ENCODE results near the gene CYP2C18.
"Not testable (repeated sequence)": the region's sequence is repeated elsewhere in the genome, so short reads cannot be mapped to it uniquely, and the experiment has no call there.

Gene CYP2C18

DNA sequence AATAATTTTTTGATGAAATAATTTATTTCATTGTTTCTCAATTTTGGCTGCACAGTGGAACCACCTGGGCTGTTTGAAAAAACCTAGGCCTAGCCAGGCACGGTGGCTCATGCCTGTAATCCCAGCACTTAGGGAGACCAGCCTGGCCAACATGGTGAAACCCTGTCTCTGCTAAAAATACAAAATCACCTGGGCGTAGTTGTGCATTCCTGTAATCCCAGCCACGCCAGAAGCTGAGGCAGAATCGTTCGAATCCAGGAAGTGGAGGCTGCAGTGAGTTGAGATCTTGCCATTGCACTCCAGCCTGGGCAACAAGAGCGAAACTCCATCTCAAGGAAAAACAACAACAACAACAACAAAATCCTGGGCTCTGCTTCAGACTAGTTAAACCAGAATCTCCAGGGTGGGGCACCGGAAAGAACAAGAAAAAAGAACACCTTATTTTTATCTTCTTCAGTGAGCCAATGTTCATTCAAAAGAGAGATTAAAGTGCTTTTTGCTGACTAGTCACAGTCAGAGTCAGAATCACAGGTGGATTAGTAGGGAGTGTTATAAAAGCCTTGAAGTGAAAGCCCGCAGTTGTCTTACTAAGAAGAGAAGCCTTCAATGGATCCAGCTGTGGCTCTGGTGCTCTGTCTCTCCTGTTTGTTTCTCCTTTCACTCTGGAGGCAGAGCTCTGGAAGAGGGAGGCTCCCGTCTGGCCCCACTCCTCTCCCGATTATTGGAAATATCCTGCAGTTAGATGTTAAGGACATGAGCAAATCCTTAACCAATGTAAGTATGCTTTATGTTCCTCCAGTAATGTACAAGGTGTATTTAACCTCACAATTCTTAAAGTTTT, at the start of gene CYP2C18:
TSS of gene CYP2C18 (plus strand) at position 516 of the 841 bp plus-strand sequence. CDS start at position 607, 91 bp downstream.
- no peak for DNase-seq

DNA sequence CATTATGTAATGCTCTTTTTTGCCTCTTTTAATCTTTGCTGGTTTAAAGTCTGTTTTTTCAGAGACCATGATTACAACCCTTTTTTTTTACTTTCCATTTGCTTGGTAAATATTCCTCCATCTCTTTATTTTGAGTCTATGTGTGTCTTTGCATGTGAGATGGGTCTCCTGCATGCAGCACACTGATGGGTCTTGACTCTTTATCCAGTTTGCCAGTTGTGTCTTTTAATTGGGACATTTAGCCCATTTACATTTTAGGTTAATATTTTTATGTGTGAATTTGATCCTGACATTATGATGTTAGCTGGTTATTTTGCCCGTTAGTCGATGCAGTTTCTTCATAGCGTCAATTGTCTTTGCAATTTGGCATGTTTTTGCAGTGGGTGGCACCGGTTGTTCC, 45.4 kb upstream of the CYP2C18 start:
- DNase-seq, result not testable (repeated sequence)

DNA sequence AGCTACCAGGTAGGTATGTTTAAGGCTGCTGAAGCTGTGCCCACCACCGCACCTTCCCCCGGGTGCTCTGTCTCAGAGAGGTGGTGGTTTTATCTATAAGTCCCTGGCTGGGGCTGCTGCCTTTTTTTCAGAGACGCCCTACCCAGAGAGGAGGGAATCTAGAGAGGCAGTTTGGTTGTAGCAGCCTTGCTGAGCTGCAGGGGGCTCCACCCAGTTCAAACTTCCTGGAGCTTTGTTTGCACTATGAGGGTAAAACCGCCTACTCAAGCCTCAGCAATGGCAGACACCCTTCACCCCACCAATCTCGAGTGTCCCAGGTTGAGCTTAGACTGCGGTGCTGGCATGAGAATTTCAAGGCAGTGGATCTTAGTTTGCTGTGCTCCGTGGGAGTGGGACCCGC, 43.6 kb upstream of the CYP2C18 start:
- DNase-seq, result no peak

DNA sequence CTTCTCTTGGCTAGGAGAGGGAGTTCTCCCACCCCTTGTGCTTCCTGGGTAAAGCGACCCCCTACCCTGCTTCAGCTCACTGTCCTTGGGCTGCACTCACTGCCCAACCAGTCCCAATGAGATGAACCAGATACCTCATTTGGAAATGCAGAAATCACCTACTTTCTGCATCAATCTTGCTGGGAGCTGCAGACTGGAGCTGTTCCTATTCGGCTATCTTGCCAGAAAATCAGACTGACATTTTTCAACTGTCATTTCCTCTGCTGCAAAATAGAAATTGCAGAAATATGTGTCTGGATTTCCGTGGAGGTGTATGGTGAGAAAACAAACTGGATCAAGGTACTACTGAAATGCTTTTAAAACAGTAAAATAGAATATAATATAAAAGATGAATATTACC, 43.0 kb upstream of the CYP2C18 start:
- DNase-seq, result no peak

DNA sequence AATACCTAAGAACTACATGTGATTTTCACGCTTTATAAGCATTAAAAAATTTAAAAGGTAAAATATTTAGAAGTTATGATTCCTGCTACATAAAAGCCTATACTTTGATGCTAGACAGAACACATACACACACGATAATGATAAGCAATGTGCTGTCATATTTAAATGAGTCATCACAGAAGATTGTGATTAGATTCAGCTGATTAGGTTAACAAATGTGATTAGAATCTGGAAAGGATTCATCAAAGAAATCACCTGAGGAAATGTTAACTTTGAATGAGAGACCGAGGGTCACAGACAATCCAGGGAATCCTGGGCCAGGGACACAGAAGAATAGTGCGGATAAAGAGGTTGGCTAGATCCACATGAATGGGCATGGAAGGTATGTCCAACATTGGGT, 42.0 kb upstream of the CYP2C18 start:
- no peak for DNase-seq

DNA sequence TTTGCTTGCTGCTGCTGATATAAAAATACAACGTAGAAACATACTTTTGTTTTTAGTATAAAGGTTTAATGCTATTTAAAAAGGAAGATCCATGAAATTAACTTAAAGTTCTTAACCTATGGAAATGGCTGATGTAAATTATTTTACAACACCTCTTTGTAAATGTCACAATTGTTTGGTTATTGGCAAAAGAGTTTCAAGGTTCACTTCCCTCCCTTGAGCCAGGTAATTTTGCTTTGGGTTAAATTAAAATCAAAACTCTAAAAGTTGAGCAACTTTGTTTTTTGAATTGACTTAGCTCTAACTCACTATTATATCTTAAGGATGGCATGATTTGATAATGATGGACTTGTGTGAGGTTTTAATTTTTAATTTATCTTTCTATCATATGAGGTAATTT, 39.2 kb upstream of the CYP2C18 start:
- DNase-seq, result no peak

DNA sequence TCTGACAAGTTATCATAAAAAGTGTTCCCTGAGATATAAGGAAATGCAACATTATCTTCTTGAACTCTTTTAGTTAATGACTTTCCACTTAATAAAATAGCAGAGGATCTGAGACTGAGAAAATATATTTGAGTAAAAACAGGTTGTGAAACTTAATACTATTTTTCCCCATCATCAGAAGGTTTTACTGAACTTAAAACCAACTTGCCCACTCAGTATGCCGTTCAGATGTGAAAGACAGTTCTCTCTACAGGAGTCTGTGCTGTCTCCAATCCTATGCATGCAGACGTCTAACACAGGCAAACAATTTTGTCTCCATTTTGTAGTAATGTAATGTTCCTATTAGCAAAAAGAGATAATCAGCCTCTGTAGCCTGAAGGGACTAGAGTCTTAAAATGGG, 38.2 kb upstream of the CYP2C18 start:
- no peak for DNase-seq

DNA sequence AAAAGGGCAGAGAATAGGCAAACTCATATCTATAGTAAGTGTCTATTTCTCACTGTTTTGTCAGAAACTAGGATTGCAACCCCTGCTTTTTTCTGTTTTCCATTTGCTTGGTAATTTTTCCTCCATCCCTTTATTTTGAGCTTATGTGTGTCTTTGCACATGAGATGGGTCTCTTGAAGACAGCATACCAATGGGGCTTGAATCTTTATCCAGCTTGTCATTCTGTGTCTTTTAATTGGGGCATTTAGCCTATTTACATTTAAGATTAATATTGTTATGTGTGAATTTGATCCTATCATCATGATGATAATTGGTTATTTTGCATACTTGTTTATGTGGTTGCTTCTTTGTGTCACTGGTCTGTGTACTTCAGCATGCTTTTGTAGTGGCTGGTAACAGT, 28.3 kb upstream of the CYP2C18 start:
- not testable (repeated sequence) for DNase-seq

DNA sequence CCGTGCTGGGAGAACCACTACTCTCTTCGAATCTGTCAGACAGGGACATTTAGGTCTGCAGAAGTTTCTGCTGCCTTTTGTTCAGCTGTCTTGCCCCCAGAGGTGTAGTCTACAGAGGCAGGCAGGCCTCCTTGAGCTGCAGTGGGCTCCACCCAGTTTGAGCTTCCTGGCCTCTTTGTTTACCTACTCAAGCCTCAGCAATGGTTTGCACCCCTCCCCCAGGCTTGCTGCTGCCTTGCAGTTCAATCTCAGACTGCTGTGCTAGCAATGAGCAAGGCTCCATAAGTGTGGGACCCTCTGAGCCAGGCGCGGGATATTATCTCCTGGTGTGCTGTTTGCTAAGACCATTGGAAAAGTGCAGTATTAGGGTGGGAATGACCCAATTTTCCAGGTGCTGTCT, 20.5 kb upstream of the CYP2C18 start:
- not testable (repeated sequence) for DNase-seq

DNA sequence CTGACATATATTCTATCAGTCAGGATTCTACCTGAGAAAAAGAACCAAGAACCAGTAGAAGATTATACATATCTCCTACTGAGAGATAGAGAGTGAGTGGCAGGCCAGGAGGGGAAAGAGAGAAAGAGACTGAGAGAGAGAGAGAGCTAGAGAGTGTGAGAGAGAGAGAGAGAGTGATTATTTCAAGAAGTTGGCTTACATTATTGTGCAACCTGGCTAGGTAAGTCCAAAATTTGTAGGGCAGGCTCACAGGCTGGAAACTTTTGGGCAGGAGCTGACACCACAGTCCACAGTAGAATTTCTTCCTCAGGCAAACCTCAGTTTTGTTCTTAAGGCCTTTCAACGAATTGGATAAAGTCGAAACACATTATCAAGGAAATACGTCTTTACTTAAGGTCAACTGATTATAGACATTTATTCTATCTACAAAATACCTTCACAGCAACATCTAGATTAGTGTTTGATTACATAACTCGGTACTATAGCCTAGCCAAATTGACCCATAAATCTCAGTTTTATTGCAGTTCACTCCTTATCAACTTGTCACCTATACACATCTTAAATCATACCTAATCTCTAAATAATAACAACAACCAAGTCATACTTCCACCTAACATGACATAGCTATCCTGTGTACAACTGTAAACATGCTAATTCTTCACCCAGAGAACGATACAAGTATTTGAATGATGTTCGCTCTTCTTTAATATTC, 17.0 kb upstream of the CYP2C18 start:
- DNase-seq, result no peak

DNA sequence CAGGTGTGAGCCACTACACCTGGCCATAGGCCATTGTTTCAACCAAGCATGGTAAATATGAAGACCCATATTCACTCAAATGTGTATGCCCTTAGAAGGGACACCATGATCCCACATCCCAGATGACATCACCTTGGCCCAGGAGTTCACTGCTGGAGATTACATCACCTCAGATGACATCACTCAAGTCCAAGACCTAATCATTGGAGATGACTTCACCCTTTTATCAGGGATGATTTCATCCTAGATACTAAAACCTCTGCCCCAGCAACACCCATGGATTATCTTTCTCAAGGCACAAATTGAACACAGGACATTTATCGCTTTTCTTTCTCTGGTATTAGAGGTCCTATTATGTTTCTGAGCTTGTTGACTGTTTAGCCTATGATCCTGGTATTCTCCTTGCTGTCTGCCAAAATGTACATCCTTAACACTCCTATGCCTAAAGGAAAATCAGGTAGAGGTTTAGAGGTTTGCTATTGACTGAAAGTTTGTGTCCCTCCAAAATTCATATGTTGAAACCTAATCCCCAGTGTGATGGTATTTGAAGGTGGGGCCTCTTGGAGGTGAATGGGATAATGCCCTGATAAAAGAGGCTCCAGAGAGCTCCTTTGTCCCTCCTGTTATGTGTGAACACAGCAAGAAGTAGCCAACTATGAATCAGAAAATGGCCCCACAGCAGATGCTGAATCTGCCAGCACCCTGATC, 9.8 kb upstream of the CYP2C18 start:
- no peak for DNase-seq

DNA sequence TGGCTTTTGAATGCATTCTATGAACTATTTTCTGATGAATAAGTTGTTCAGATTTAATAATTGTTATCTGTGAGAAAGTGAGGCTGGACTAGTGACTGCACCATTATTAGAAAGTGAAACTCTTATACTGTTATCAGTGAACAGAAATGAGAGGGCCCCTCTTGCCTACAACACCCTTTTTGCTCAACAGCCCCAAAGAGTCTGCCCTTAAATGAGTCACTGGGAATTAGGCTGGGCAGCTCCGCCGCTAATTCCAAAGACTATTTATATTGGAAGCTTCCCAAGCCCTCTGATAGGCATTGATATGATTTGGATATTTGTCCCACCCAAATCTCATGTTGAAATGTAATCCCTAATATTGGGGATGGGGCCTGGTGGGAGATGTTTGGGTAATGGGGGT, 7.0 kb upstream of the CYP2C18 start:
- DNase-seq, result no peak

DNA sequence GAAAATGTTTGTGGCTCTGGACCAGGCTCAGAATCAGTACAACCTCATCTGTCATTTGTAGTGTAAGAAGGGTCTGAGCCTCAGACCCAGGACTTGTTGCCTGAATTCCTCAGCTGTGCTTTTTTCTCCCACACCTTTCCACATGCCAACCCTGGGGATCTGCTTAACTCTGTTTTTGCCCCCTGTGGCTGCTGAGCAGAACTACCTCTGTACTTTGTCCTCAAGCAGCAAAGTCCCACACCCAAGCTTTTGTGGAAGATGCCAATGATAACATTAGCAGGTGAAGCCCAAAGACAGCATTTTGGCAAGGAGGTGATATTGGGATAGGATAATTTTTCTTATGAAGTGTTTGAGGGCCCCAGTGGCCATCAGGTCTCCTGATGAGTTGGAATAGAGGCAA, 5.8 kb upstream of the CYP2C18 start:
- no peak for DNase-seq

DNA sequence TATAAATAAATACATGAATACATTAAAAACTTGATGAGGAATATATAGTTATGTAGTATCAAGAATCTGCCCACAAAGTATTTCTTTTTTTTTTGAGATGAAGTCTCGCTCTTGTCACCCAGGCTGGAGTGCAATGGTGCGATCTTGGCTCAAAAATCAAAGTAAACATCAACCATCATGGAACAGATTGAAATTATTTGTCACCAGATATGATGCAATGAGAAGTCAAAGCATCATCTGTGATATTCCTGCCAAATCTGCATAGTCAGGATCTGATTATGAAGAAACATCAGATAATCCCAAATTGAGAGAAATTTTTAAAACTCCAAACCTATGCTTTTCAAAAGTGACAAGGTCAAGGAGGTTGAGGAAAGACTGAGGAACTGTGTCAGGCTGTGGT, 5.1 kb upstream of the CYP2C18 start:
- DNase-seq, result no peak

DNA sequence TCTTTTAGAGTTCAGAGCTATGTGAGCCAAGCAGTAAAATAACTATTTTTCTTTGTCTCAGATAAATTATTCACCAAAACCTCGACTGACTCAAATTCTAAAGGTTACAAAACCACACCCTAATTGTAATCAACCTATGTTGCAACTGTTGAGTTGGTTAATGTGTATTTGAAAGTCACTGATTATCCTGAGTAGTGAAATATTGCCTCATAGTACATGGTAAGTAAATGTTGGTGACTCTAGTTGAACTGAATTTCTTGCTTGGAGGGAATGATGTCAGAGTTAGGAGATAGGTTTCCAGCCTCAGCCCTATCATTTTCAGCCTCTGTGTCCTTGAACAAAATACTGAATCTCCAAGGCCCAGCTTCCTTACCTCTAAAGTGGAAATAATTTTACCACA, 3.0 kb upstream of the CYP2C18 start:
- no peak for DNase-seq

DNA sequence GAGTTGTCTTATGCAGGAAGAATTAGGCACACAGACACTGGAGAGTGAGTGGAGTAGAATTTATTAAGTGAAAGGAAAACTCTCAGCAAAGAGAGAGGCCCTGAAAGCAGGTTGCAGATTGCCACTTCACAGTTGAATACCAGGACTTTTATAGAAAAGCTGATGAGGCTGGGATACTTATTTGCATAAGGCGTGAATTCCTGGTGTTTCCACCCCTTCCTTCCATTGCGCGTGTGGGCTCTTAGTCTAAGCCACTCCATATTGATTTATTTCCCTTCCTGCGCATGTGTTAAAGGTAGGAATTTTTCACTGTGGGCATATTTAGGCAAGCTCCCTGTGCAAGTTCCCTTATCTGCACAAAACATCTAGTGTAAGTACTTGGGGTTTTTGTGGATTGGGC, 893 bp upstream of the CYP2C18 start:
- DNase-seq, result not testable (repeated sequence)

DNA sequence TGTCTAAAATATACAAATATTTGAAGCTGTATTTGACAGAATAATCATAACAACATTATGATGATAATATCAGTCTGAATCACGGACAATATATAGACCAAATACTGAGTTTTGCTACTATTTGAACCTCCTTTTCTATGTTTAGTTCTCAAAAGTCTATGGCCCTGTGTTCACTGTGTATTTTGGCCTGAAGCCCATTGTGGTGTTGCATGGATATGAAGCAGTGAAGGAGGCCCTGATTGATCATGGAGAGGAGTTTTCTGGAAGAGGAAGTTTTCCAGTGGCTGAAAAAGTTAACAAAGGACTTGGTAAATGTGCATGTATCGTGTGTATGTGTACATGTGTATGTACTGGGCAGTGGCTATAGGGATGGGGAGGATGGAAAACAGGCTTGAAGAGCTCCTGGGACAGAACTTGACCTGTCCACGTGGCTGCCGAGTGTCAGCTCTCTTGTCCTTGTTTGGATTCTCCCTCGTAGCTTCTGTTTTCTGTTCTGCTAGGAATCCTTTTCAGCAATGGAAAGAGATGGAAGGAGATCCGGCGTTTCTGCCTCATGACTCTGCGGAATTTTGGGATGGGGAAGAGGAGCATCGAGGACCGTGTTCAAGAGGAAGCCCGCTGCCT, 4.2 kb downstream of the CYP2C18 start:
- DNase-seq, result no peak

DNA sequence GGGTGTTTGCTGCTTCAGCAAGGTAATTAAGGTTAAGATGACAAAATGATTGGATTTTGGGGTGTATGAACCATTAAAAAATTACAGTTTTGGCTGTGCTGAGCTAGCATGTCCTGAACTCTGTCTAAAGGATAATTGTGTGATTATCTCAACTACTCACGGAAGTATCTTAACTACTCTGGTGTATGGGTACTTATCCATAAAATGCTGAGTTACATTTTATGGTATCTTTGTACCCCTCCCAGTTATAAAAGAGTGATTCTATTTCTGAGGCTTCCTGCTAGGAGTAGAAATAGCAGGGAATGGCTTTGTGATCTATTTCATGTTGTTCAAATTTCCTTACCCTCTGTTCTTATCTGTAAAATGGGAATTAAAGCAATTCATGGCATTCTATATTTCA, 22.6 kb downstream of the CYP2C18 start:
- DNase-seq, result no peak

DNA sequence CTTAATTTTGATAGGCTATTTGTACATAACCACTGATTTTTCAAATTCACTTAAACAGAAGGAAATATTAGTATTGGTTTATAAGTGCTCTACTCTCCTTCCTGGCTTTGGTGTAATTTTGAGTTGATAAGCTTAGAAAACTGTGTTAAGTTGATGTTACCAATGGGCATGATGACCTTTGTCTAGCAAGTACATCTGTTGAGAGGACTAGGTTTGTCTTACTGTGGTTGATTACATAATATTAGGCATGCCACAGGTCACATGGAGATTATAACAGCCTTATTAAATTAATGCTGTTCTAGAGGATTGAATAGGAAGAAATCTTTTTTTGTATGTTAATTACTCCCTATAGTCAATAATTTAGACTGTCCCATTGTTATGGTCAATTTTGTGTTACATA, 27.0 kb downstream of the CYP2C18 start:
- no peak for DNase-seq

DNA sequence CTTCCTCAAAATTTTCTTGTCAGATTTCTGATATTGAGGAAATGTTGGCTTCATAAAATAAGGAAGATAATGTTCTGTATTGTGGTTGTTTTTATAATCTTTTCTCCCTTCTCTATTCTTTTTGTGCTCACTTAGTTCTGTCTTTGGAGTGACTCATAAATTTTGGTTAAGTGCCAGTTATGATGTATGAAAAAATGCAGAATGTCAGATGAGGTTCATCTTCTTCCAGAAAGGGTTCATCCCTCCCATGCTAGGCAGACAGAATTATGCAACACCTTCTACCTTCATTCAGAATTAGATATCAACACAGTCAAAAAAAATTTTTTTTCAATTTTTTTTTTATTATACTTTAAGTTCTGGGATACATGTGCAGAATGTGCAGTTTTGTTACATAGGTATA, 42.3 kb downstream of the CYP2C18 start:
- no peak for DNase-seq

DNA sequence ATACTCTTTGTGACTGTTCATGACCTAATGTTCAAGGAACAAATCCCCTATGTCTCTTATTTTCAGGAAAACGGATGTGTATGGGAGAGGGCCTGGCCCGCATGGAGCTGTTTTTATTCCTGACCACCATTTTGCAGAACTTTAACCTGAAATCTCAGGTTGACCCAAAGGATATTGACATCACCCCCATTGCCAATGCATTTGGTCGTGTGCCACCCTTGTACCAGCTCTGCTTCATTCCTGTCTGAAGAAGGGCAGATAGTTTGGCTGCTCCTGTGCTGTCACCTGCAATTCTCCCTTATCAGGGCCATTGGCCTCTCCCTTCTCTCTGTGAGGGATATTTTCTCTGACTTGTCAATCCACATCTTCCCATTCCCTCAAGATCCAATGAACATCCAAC, 51.7 kb downstream of the CYP2C18 start:
- DNase-seq, result no peak

DNA sequence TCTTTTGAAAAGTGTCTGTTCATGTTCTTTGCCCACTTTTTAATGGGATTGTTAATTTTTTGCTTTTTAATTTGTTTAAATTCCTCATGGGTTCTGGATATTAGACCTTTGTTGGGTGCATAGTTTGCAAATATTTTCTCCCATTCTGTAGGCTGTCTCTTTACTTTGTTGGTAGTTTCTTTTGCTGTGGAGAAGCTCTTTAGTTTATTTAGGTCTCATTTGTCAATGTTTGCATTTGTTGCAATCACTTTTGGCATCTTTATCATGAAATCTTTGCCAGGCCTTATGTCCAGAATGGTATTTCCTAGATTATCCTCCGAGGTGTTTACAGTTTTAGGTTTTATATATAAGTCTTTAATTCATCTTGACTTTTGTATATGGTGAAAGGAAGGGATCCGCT, 55.1 kb downstream of the CYP2C18 start:
- DNase-seq, result no peak

DNA sequence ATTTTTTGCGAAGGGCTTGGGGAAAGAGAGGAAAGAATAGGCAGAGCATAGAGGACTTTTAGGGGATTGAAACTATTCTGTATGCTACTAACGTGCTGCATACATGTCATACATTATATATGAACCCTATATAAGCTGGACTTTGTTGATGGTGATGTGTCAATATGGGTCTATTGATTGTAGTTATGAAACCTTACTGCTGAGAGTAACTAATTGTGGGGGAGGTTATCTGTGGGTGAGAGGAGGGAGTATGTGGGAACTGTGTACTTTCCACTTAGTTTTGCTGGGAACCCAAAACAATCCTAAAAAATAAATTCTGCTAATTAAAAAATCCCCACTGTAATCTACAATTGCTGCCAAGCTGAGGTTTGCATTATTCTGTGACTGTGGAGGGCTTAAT, 63.6 kb downstream of the CYP2C18 start:
- no peak for DNase-seq
